H9 (cell line): ENCODE results near the gene AMPH. TPM values are rescaled to one million over a fixed set of nuclear protein-coding genes. Genes with fewer than 3 reads are reported as not detected.

Experiments
- DNase-seq: peaks from one replicate; pipeline ENCODE4 v3.0.0-alpha.2; 2017
- H2AFZ ChIP-seq: one replicate; pipeline ENCODE4 v1.6.1; 2013; ENCODE audit warnings: mild to moderate bottlenecking, low read length, control low read depth, moderate library complexity
- H2AK5ac ChIP-seq: 2 replicates; pipeline ENCODE4 v1.6.1; 2013; ENCODE audit warnings: low read length, control low read depth, mixed read lengths; ENCODE audit not compliant: insufficient read length
- H2BK120ac ChIP-seq: one replicate; pipeline ENCODE4 v1.6.1; 2013; ENCODE audit warnings: low read depth, mild to moderate bottlenecking, low read length, control low read depth, inconsistent platforms; ENCODE audit not compliant: poor library complexity, severe bottlenecking
- H2BK12ac ChIP-seq: 2 replicates; pipeline ENCODE4 v1.6.1; 2013; ENCODE audit warnings: low read length, control low read depth, mixed read lengths, low read depth; ENCODE audit not compliant: insufficient read length
- H2BK15ac ChIP-seq: 2 replicates; pipeline ENCODE4 v1.6.1; 2013; ENCODE audit warnings: low read depth, low read length, control low read depth
- H2BK20ac ChIP-seq: one replicate; pipeline ENCODE4 v1.6.1; 2013; ENCODE audit warnings: low read depth, mild to moderate bottlenecking, low read length, control low read depth, inconsistent platforms; ENCODE audit not compliant: poor library complexity, severe bottlenecking
- H2BK5ac ChIP-seq: 2 replicates; pipeline ENCODE4 v1.6.1; 2013; ENCODE audit warnings: low read length, control low read depth, mixed read lengths; ENCODE audit not compliant: insufficient read length
- H3K14ac ChIP-seq: 2 replicates; pipeline ENCODE4 v1.6.1; 2013; ENCODE audit warnings: low read length, control low read depth; ENCODE audit not compliant: insufficient read depth
- H3K18ac ChIP-seq: 2 replicates; pipeline ENCODE4 v1.6.1; 2013; ENCODE audit warnings: low read depth, mild to moderate bottlenecking, mixed read lengths, low read length, control low read depth; ENCODE audit not compliant: insufficient read length
- H3K23ac ChIP-seq: 2 replicates; pipeline ENCODE4 v1.6.1; 2013; ENCODE audit warnings: low read length, control low read depth, mixed read lengths, low read depth; ENCODE audit not compliant: insufficient read length
- H3K23me2 ChIP-seq: 2 replicates; pipeline ENCODE4 v1.6.1; 2013; ENCODE audit warnings: low read depth, mild to moderate bottlenecking, mixed read lengths, low read length, control low read depth; ENCODE audit not compliant: insufficient read length, poor library complexity, severe bottlenecking
- H3K27ac ChIP-seq: 2 replicates; pipeline ENCODE4 v1.5.1; 2013; ENCODE audit warnings: low read length, control low read depth, mixed read lengths, low read depth; ENCODE audit not compliant: insufficient read length
- H3K27me3 ChIP-seq: 2 replicates; pipeline ENCODE4 v1.6.1; 2013; ENCODE audit warnings: low read length, control low read depth, inconsistent platforms; ENCODE audit not compliant: insufficient read depth
- H3K4ac ChIP-seq: 2 replicates; pipeline ENCODE4 v1.6.1; 2013; ENCODE audit warnings: low read depth, mild to moderate bottlenecking, control low read depth, inconsistent platforms, low read length, moderate library complexity
- H3K4me1 ChIP-seq: 2 replicates; pipeline ENCODE4 v1.6.1; 2013; ENCODE audit warnings: low read length, control low read depth, inconsistent platforms; ENCODE audit not compliant: insufficient read depth
- H3K4me2 ChIP-seq: 2 replicates; pipeline ENCODE4 v1.6.1; 2013; ENCODE audit warnings: low read length, control low read depth, mixed read lengths; ENCODE audit not compliant: insufficient read length, insufficient read depth
- H3K56ac ChIP-seq: 2 replicates; pipeline ENCODE4 v1.6.1; 2013; ENCODE audit warnings: low read depth, mild to moderate bottlenecking, mixed read lengths, low read length, control low read depth; ENCODE audit not compliant: insufficient read length
- H3K79me1 ChIP-seq: 2 replicates; pipeline ENCODE4 v1.6.1; 2013; ENCODE audit warnings: low read depth, mild to moderate bottlenecking, moderate library complexity, low read length, control low read depth, inconsistent platforms; ENCODE audit not compliant: insufficient read depth, poor library complexity, severe bottlenecking
- H3K79me2 ChIP-seq: 2 replicates; pipeline ENCODE4 v1.6.1; 2013; ENCODE audit warnings: low read length, control low read depth, inconsistent platforms; ENCODE audit not compliant: insufficient read depth
- H3K9ac ChIP-seq: 2 replicates; pipeline ENCODE4 v1.6.1; 2013; ENCODE audit warnings: low read length, control low read depth, mixed read lengths; ENCODE audit not compliant: insufficient read length; ENCODE audit errors: extremely low read depth
- H3K9me3 ChIP-seq: one replicate; pipeline ENCODE4 v1.6.1; 2013; ENCODE audit warnings: low read depth, low read length, inconsistent platforms; ENCODE audit not compliant: control insufficient read depth
- H3T11ph ChIP-seq: one replicate; pipeline ENCODE4 v1.6.1; 2013; ENCODE audit warnings: mild to moderate bottlenecking, low read length, control low read depth, inconsistent platforms
- H4K20me1 ChIP-seq: one replicate; pipeline ENCODE4 v1.6.1; 2013; ENCODE audit not compliant: control insufficient read depth, insufficient read length, insufficient read depth
- H4K5ac ChIP-seq: 2 replicates; pipeline ENCODE4 v1.6.1; 2013; ENCODE audit warnings: low read depth, mild to moderate bottlenecking, mixed read lengths, low read length, control low read depth; ENCODE audit not compliant: insufficient read length
- H4K8ac ChIP-seq: replicated peaks from 2 replicates; pipeline ENCODE4 v1.6.1; 2013; ENCODE audit warnings: low read length, control low read depth, mixed read lengths, low read depth; ENCODE audit not compliant: insufficient read length
- H4K91ac ChIP-seq: 2 replicates; pipeline ENCODE4 v1.6.1; 2013; ENCODE audit warnings: low read depth, mild to moderate bottlenecking, moderate library complexity, mixed read lengths, low read length, control low read depth; ENCODE audit not compliant: insufficient read length
- H3K27ac Mint-ChIP-seq, 3 experiments: 2 replicates in 2 of 3; 3 replicates in 1 of 3; pipeline ENCODE4 v1.8.0; 2020 to 2021; ENCODE audit warnings: mixed read lengths in 3 of 3, mild to moderate bottlenecking in 1 of 3, moderate library complexity in 1 of 3
- H3K27me3 Mint-ChIP-seq: 2 replicates; pipeline ENCODE4 v1.8.0; 2021; ENCODE audit warnings: low read depth, mild to moderate bottlenecking, moderate library complexity, mixed read lengths
- H3K36me3 Mint-ChIP-seq, 3 experiments: 2 replicates in 2 of 3; 3 replicates in 1 of 3; pipeline ENCODE4 v1.8.0; 2020 to 2021; ENCODE audit warnings: low read depth in 3 of 3, mixed read lengths in 3 of 3; ENCODE audit not compliant: insufficient read depth in 1 of 3
- H3K4me1 Mint-ChIP-seq, 2 experiments: 2 replicates each; pipeline ENCODE4 v1.8.0; 2020; ENCODE audit warnings: mixed read lengths in 2 of 2
- H3K4me3 Mint-ChIP-seq, 2 experiments: 2 replicates in 1 of 2; 3 replicates in 1 of 2; pipeline ENCODE4 v1.8.0; 2020 to 2021; ENCODE audit warnings: mild to moderate bottlenecking in 2 of 2, mixed read lengths in 2 of 2, moderate library complexity in 1 of 2
- H3K9me3 Mint-ChIP-seq, 2 experiments: 2 replicates in 1 of 2; 3 replicates in 1 of 2; pipeline ENCODE4 v1.8.0; 2020; ENCODE audit warnings: mild to moderate bottlenecking in 2 of 2, mixed read lengths in 2 of 2, moderate library complexity in 1 of 2
- WGBS: extraction: QIAGEN DNeasy Blood & Tissue Kit; methylation state at CpG from one replicate; pipeline ENCODE4 v1.1.7; 2013; ENCODE audit warnings: missing lambda C conversion rate, low lambda C conversion rate, mixed read lengths; ENCODE audit not compliant: insufficient read length; ENCODE audit errors: extremely low coverage; 5-methylcytosine and 5-hydroxymethylcytosine counted together
- total RNA-seq: library from RNA; stranded (reverse); gene quantifications from 2 replicates; pipeline ENCODE4 v1.2.1, GENCODE V29; 2021
- TF ChIP-seq, protein P1 (sequence below): fragments of 200-600 bp; sonication (generic); conservative IDR thresholded peaks from 3 replicates; pipeline ENCODE4 v1.8.0; 2021; ENCODE audit warnings: antibody characterized with exemption, mild to moderate bottlenecking

Gene AMPH
- total RNA-seq, 1 experiment from 2014 or later: 4.8 TPM

DNA sequence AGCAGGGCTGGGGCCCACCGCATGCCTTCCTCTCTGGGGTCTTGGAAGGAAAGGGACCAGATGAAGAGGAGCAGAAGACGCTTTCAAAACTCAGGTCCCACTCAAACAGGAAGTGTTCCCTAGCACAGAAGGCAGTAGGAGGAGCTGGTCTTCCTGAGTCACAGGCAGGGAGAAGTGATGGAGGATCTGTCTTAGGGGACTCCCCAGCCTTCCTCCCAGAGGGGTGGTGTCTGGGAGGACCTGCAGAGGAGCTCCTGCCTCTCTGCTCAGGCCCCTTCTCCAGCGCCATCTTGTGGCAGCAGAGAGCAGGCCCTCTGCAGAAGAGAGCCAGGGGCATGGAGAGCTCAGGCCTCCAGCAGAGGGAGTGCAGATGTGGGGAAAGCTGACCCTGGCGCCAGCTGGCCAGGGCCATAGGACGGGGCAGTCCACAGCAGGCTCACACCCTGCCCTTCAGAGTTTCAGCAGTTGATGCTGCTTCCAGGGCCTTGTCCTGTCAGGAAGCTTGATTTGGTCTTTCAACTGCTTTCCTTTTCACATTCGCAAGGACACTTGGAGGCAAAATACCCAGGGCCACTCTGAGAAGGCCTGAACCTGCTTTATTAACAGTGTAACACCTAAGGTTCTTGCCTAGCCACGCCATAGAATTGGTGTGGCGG is 295.6 kb downstream of the AMPH start:
- H3K23ac ChIP-seq: no peak overlapping the region
- no peak overlapping the region for H2AK5ac ChIP-seq
- H3K79me2 ChIP-seq: no peaks in the 10 kb centered on the region
- no peak overlapping the region for H3K14ac ChIP-seq
- Mint-ChIP-seq H3K36me3 (no peaks in the 10 kb centered on the region), H3K4me3 (no peak overlapping the region), H3K27ac (no peak overlapping the region), H3K27me3 (no peaks in the 10 kb centered on the region), H3K4me1 (peaks cover 29 to 30% of the 10 kb centered on the region in 2 experiments), H3K9me3 (no peaks in the 10 kb centered on the region; a peak in 1 of 5 replicates)
- H3K27ac ChIP-seq: no peak overlapping the region
- H2BK20ac ChIP-seq: no peak overlapping the region
- H3K9me3 ChIP-seq: no peaks in the 10 kb centered on the region
- WGBS: no CpG with 5 or more reads among the region's 8 CpGs
- H3K4me2 ChIP-seq: no peak overlapping the region
- no peak overlapping the region for H3K9ac ChIP-seq
- H3K4me1 ChIP-seq: peaks cover 5% of the 10 kb centered on the region; the same call in 1 of the 2 replicates
- H3K18ac ChIP-seq: no peak overlapping the region
- H3K23me2 ChIP-seq: no peaks in the 10 kb centered on the region
- no peak overlapping the region for H3T11ph ChIP-seq
- H3K4ac ChIP-seq: no peak overlapping the region
- H4K8ac ChIP-seq: no peak overlapping the region
- no peaks in the 10 kb centered on the region for H3K79me1 ChIP-seq
- no peaks in the 10 kb centered on the region for H4K20me1 ChIP-seq
- no peak overlapping the region for H2BK120ac ChIP-seq
- H3K27me3 ChIP-seq: no peaks in the 10 kb centered on the region
- H2BK15ac ChIP-seq: no peak overlapping the region
- DNase-seq: peak; percentile 97
- H2BK5ac ChIP-seq: no peak overlapping the region
- H4K91ac ChIP-seq: no peak overlapping the region
- TF ChIP-seq, protein P1, sequence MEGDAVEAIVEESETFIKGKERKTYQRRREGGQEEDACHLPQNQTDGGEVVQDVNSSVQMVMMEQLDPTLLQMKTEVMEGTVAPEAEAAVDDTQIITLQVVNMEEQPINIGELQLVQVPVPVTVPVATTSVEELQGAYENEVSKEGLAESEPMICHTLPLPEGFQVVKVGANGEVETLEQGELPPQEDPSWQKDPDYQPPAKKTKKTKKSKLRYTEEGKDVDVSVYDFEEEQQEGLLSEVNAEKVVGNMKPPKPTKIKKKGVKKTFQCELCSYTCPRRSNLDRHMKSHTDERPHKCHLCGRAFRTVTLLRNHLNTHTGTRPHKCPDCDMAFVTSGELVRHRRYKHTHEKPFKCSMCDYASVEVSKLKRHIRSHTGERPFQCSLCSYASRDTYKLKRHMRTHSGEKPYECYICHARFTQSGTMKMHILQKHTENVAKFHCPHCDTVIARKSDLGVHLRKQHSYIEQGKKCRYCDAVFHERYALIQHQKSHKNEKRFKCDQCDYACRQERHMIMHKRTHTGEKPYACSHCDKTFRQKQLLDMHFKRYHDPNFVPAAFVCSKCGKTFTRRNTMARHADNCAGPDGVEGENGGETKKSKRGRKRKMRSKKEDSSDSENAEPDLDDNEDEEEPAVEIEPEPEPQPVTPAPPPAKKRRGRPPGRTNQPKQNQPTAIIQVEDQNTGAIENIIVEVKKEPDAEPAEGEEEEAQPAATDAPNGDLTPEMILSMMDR: peak; percentile 100
- H4K5ac ChIP-seq: no peak overlapping the region
- H2BK12ac ChIP-seq: no peak overlapping the region
- H2AFZ ChIP-seq: no peak overlapping the region
- no peak overlapping the region for H3K56ac ChIP-seq
